K562 (cell line): Measurements from ENCODE around the gene SP4. TPM values are rescaled to one million over a fixed set of nuclear protein-coding genes. Genes with fewer than 3 reads are reported as not detected.
A peak's percentile ranks its signal among the peaks of the same experiment; 100 is the strongest.

Experiments used
- ATAC-seq: fragments of 200-7000 bp; cut with Tn5 transposase; 3 replicates; pipeline ENCODE4 v1.9.1; 2020; ENCODE audit warnings: moderate library complexity
- BruUV-seq: library from RNA; stranded (reverse); fragments of 400-500 nt; replicated peaks from 2 replicates; lab custom pipeline; 2021; lab: Mats Ljungman, UMichigan
- CTCF ChIA-PET: fragments of 300-600 bp; formaldehyde crosslinking; extraction: SDS; loops from one replicate; lab custom pipeline; 2021; ENCODE audit warnings: low intra/inter-chr PET ratio; lab: Yijun Ruan, JAX
- POLR2A ChIA-PET: fragments of 300-600, 350-650 bp; sonication (Branson Sonifier 250); formaldehyde crosslinking; extraction: SDS; loops from one replicate; lab custom pipeline; 2021; ENCODE audit warnings: antibody characterized with exemption, inconsistent platforms; lab: Yijun Ruan, JAX
- DNase-seq, 4 experiments: peaks; one replicate each; pipeline versions ENCODE4 v3.0.0 to v3.0.0-alpha.2; 2011 to 2018; ENCODE audit warnings: low spot score in 3 of 4, mixed read lengths in 3 of 4; ENCODE audit errors: extremely low read depth in 1 of 4
- FAIRE-seq: peaks from 2 replicates; lab custom pipeline; 2011; peaks lifted over from hg19 to GRCh38; lab: Jason Lieb, UNC
- H2AFZ ChIP-seq: 2 replicates; pipeline ENCODE4 v1.6.0; 2011; ENCODE audit warnings: low read depth, low read length, control low read depth, inconsistent platforms
- H3K27ac ChIP-seq: fragments of 200-600 bp; 3 replicates; pipeline ENCODE4 v1.8.0; 2011; ENCODE audit warnings: low read depth, mild to moderate bottlenecking, control low read depth, inconsistent platforms, low read length, moderate library complexity, mixed read lengths; ENCODE audit errors: extremely low read depth
- H3K27me3 ChIP-seq, 2 experiments: fragments of 300-600 bp in 1 of 2; 2 replicates in 1 of 2; 3 replicates in 1 of 2; pipeline versions ENCODE4 v1.6.0 to v1.8.0; 2011; ENCODE audit warnings: inconsistent platforms in 2 of 2, low read length in 2 of 2, mild to moderate bottlenecking in 1 of 2, mixed read lengths in 1 of 2, moderate library complexity in 1 of 2; ENCODE audit not compliant: control insufficient read depth in 2 of 2, insufficient read depth in 2 of 2
- H3K36me3 ChIP-seq: fragments of 300-600 bp; 3 replicates; pipeline ENCODE4 v1.8.0; 2011; ENCODE audit warnings: mild to moderate bottlenecking, low read length, inconsistent platforms; ENCODE audit not compliant: control insufficient read depth, insufficient read depth
- H3K4me1 ChIP-seq, 2 experiments: fragments of 200-600 bp in 1 of 2; replicated peaks in 1 of 2; 2 replicates in 1 of 2; 3 replicates in 1 of 2; pipeline versions ENCODE4 v1.5.1 to v1.8.0; 2011; ENCODE audit warnings: inconsistent platforms in 2 of 2, low read length in 2 of 2, mild to moderate bottlenecking in 1 of 2, mixed read lengths in 1 of 2, moderate library complexity in 1 of 2; ENCODE audit not compliant: control insufficient read depth in 2 of 2, insufficient read depth in 2 of 2
- H3K4me2 ChIP-seq: 2 replicates; pipeline ENCODE4 v1.6.1; 2011; ENCODE audit warnings: low read length, control low read depth, inconsistent platforms, mixed read lengths; ENCODE audit not compliant: insufficient read depth
- H3K4me3 ChIP-seq: fragments of 200-600 bp; sonication (generic), shearing (Covaris generic); 2 replicates; pipeline ENCODE4 v1.5.1; 2016; ENCODE audit warnings: control low read depth, inconsistent platforms
- H3K79me2 ChIP-seq: fragments of 200-600 bp; 3 replicates; pipeline ENCODE4 v1.8.0; 2011; ENCODE audit warnings: low read length, inconsistent platforms; ENCODE audit not compliant: control insufficient read depth, insufficient read depth
- H3K9ac ChIP-seq, 2 experiments: 2 replicates each; pipeline versions ENCODE4 v1.6.0 to v1.6.1; 2011; ENCODE audit warnings: low read depth in 2 of 2, low read length in 2 of 2, control low read depth in 1 of 2, inconsistent platforms in 1 of 2, mild to moderate bottlenecking in 1 of 2, mixed read lengths in 1 of 2; ENCODE audit not compliant: insufficient read depth in 1 of 2
- H3K9me1 ChIP-seq: one replicate; pipeline ENCODE4 v1.6.0; 2011; ENCODE audit warnings: inconsistent platforms, mild to moderate bottlenecking, low read length, moderate library complexity; ENCODE audit not compliant: control insufficient read depth, insufficient read depth
- H3K9me3 ChIP-seq: replicated peaks from 2 replicates; pipeline ENCODE4 v1.5.1; 2011; ENCODE audit warnings: low read depth, low read length, inconsistent platforms; ENCODE audit not compliant: control insufficient read depth, insufficient read depth
- H4K20me1 ChIP-seq: replicated peaks from 2 replicates; pipeline ENCODE4 v1.6.1; 2011; ENCODE audit warnings: low read length, inconsistent platforms, mixed read lengths; ENCODE audit not compliant: control insufficient read depth, insufficient read depth
- BRCA1 ChIP-seq, 2 experiments: fragments of 450-650 bp in 1 of 2; sonication (generic) in 1 of 2; formaldehyde crosslinking in 1 of 2; IDR thresholded peaks; 2 replicates each; pipeline versions ENCODE4 v1.5.0 to v1.6.1; 2017 to 2020; ENCODE audit warnings: mild to moderate bottlenecking in 1 of 2, missing genetic modification reagents in 1 of 2
- CBFA2T3 ChIP-seq: fragments of 450-650 bp; IDR thresholded peaks from 2 replicates; pipeline ENCODE4 v1.6.1; 2017
- CTBP1 ChIP-seq: fragments of 450-650 bp; IDR thresholded peaks from 2 replicates; pipeline ENCODE4 v1.6.1; 2016; ENCODE audit warnings: borderline replicate concordance
- EGR1 ChIP-seq: fragments of 450-650 bp; conservative IDR thresholded peaks from 2 replicates; pipeline ENCODE4 v1.6.1; 2017; ENCODE audit warnings: mild to moderate bottlenecking
- ERF ChIP-seq: fragments of 450-650 bp; formaldehyde crosslinking; IDR thresholded peaks from 2 replicates; pipeline ENCODE4 v1.4.0; 2020; ENCODE audit warnings: mild to moderate bottlenecking, mixed read lengths
- ESRRB ChIP-seq: fragments of 250-450 bp; sonication (Bioruptor Pico); IDR thresholded peaks from 2 replicates; pipeline ENCODE4 v1.5.0; 2020; ENCODE audit warnings: mild to moderate bottlenecking, moderate library complexity, borderline replicate concordance
- MEIS2 ChIP-seq: fragments of 450-650 bp; IDR thresholded peaks from 2 replicates; pipeline ENCODE4 v1.6.1; 2014; ENCODE audit warnings: mild to moderate bottlenecking; ENCODE audit not compliant: partially characterized antibody
- NR2F6 ChIP-seq: fragments of 450-650 bp; formaldehyde crosslinking; IDR thresholded peaks from 2 replicates; pipeline ENCODE4 v1.4.0; 2020; ENCODE audit warnings: mild to moderate bottlenecking
- SFPQ ChIP-seq: fragments of 200-400 bp; formaldehyde crosslinking; IDR thresholded peaks from 2 replicates; pipeline ENCODE4 v1.6.1; 2017; ENCODE audit warnings: mild to moderate bottlenecking, low read depth, low read length, moderate library complexity
- ZBTB26 ChIP-seq: fragments of 450-650 bp; formaldehyde crosslinking; IDR thresholded peaks from 2 replicates; pipeline ENCODE4 v1.4.0; 2022; ENCODE audit warnings: missing genetic modification characterization
- ZNF398 ChIP-seq: fragments of 250-450 bp; sonication (Bioruptor Pico); IDR thresholded peaks from 2 replicates; pipeline ENCODE4 v1.8.0; 2021; ENCODE audit warnings: moderate library complexity, mild to moderate bottlenecking, inconsistent platforms
- WGBS: fragments of 100-300 bp; shearing (Covaris generic); methylation state at CpG from one replicate; pipeline ENCODE4 v1.1.6; 2016; ENCODE audit warnings: low coverage, mixed read lengths; ENCODE audit not compliant: insufficient coverage; ENCODE audit errors: missing lambda C conversion rate; 5-methylcytosine and 5-hydroxymethylcytosine counted together
- in situ Hi-C: fragments of 300-500 bp; cut with MboI; formaldehyde crosslinking; loops from 4 replicates; pipeline ENCODE4 v1.15.0; 2018; ENCODE audit warnings: inconsistent platforms, mixed read lengths
- intact Hi-C: fragments of 100-400 bp; cut with micrococcal nuclease; formaldehyde crosslinking; loops from 2 replicates; pipeline ENCODE4 v1.14.2; 2022
- polyA plus RNA-seq, 8 experiments: library from polyadenylated mRNA; depleted of rRNA in 4 of 8; stranded (reverse) in 5 of 8; unstranded in 3 of 8; fragments of >200 nt; fragmentation: Nextera tagmentation in 2 of 8; fragmentation: Illumina TruSeq in 1 of 8; extraction: Ambion mirVana in 2 of 8; extraction: Trizol in 1 of 8; gene quantifications; 2 replicates each; pipeline versions ENCODE4 v1.2.1 to v1.2.3, GENCODE V29; 2011 to 2014; ENCODE audit warnings: inconsistent platforms in 1 of 8, missing spikeins in 1 of 8
- total RNA-seq, 7 experiments: library from RNA; depleted of rRNA in 6 of 7; stranded (reverse); fragments of >200 nt in 6 of 7; fragmentation: Illumina TruSeq in 2 of 7; extraction: Trizol in 2 of 7; gene quantifications; 2 replicates each; pipeline versions ENCODE4 v1.2.1 to v1.2.3, GENCODE V29; 2011 to 2021; ENCODE audit warnings: low replicate concordance in 1 of 7

The SP4 gene
- total and polyA plus RNA-seq, 9 of the 15 experiments (the other 6 are each of a cell fraction or from before 2014, with no cell fraction given): 2.4 to 9.4 (median 4.5) TPM

- H3K9me3 ChIP-seq: no peaks in the 10 kb centered on the region
- no peaks in the 10 kb centered on the region; the same call in 2 of the 3 replicates for H3K36me3 ChIP-seq
- 26% methylated on average over 8 of the region's 8 CpGs for WGBS
- H3K27ac ChIP-seq: no peak overlapping the region
- CTCF ChIA-PET: no interaction called here
- FAIRE-seq (peak; percentile 70), ATAC-seq (no peak), DNase-seq (peak in 3 of 4 experiments; percentile 17 to 19 (median 19))
- peak overlapping the region; percentile 65 for H3K4me2 ChIP-seq
- intact Hi-C loops: loop anchor here (5.0 kb wide), 1 partner anchor 78 kb away; no protein-coding TSS in a partner anchor
- peak overlapping the region; percentile 47 to 70; a peak in 2 of 4 replicates for H3K9ac ChIP-seq
- peaks cover 22 to 31% of the 10 kb centered on the region in 2 experiments for H3K4me1 ChIP-seq
- no peaks in the 10 kb centered on the region for H4K20me1 ChIP-seq
- no peaks in the 10 kb centered on the region for H3K9me1 ChIP-seq
- peaks cover 21% of the 10 kb centered on the region; the same call in 2 of the 3 replicates for H3K79me2 ChIP-seq
- POLR2A ChIA-PET: interaction anchor here (1.1 to 1.8 kb wide), 2 partner anchors 11 to 13 kb away, joined by 3 to 7 read pairs; no protein-coding TSS in a partner anchor
- H2AFZ ChIP-seq: peak overlapping the region; percentile 33
- H3K4me3 ChIP-seq: no peak overlapping the region
- in situ Hi-C loops: no loop called here
- no peaks in the 10 kb centered on the region for H3K27me3 ChIP-seq
- TF ChIP-seq NR2F6 (CRISPR knock-in tag): no peak
- TF ChIP-seq ERF (CRISPR knock-in tag): no peak
- no peak for TF ChIP-seq SFPQ
- no peak for TF ChIP-seq EGR1
- TF ChIP-seq CBFA2T3: 0 out of 2 replicates have a peak, but pooled peaks have one; percentile 19
- TF ChIP-seq CTBP1: 0 out of 2 replicates have a peak, but pooled peaks have one; percentile 10
- TF ChIP-seq ZBTB26: no peak
- no peak for TF ChIP-seq ZNF398 (CRISPR knock-in tag)
- TF ChIP-seq ESRRB (CRISPR knock-in tag): no peak
- TF ChIP-seq MEIS2: peak; percentile 17
- no peak for TF ChIP-seq BRCA1 (IDR thresholded peaks at IDR 0.05)
- TF ChIP-seq BRCA1 (CRISPR knock-in tag; IDR thresholded peaks at IDR 0.05): no peak
- no TSS peak for BruUV-seq
Observed at GRCh38 chr7:21429786-21430574, 2.1 kb downstream of the SP4 start.
